IMR-90 (cell line): ENCODE data around the gene NOS1. TPM values are rescaled to one million over a fixed set of nuclear protein-coding genes. Genes with fewer than 3 reads are reported as not detected.

Source experiments
- ATAC-seq: fragments of 200-7000 bp; cut with Tn5 transposase; 2 replicates; pipeline ENCODE4 v1.9.1; 2020; ENCODE audit warnings: low read depth, mild to moderate bottlenecking, moderate library complexity
- BruUV-seq: library from RNA; stranded (reverse); fragments of 400-500 nt; replicated peaks from 2 replicates; lab custom pipeline; 2021; lab: Mats Ljungman, UMichigan
- CTCF ChIA-PET: fragments of 300-600 bp; formaldehyde crosslinking; extraction: SDS; loops from one replicate; lab custom pipeline; 2021; ENCODE audit warnings: antibody characterized with exemption; lab: Yijun Ruan, JAX
- POLR2A ChIA-PET: fragments of 300-600 bp; sonication (Branson Sonifier 250); formaldehyde crosslinking; loops from one replicate; lab custom pipeline; 2022; ENCODE audit warnings: antibody characterized with exemption; ENCODE audit not compliant: unreplicated experiment; lab: Charles Lee
- DNase-seq: peaks from one replicate; pipeline ENCODE4 v3.0.0; 2013
- H2AFZ ChIP-seq: replicated peaks from 2 replicates; pipeline ENCODE3; 2013; ENCODE audit warnings: low read length, mild to moderate bottlenecking; ENCODE audit not compliant: poor library complexity
- H2AK5ac ChIP-seq: 2 replicates; pipeline ENCODE4 v1.6.1; 2013; ENCODE audit warnings: low read depth, low read length, inconsistent platforms
- H2AK9ac ChIP-seq: replicated peaks from 2 replicates; pipeline ENCODE3; 2013; ENCODE audit warnings: mild to moderate bottlenecking, low read depth, low read length, moderate library complexity; ENCODE audit not compliant: poor library complexity
- H2BK120ac ChIP-seq: 2 replicates; pipeline ENCODE4 v1.6.1; 2013; ENCODE audit warnings: low read depth, low read length, inconsistent platforms
- H2BK15ac ChIP-seq: 3 replicates; pipeline ENCODE4 v1.6.1; 2013; ENCODE audit warnings: low read depth, low read length, inconsistent platforms
- H2BK20ac ChIP-seq: 2 replicates; pipeline ENCODE4 v1.6.1; 2013; ENCODE audit warnings: low read depth, mild to moderate bottlenecking, inconsistent platforms, low read length, moderate library complexity
- H2BK5ac ChIP-seq: 2 replicates; pipeline ENCODE4 v1.6.1; 2013; ENCODE audit warnings: mild to moderate bottlenecking, low read depth, low read length, inconsistent platforms; ENCODE audit not compliant: poor library complexity, severe bottlenecking
- H3K14ac ChIP-seq: replicated peaks from 2 replicates; pipeline ENCODE4 v1.6.1; 2013; ENCODE audit warnings: low read depth, low read length, inconsistent platforms
- H3K18ac ChIP-seq: 2 replicates; pipeline ENCODE4 v1.6.1; 2013; ENCODE audit warnings: low read depth, low read length, control low read depth
- H3K23ac ChIP-seq: 2 replicates; pipeline ENCODE4 v1.6.1; 2013; ENCODE audit warnings: low read depth, low read length, inconsistent platforms
- H3K27ac ChIP-seq: 2 replicates; pipeline ENCODE4 v1.5.1; 2013; ENCODE audit warnings: mild to moderate bottlenecking, control low read depth, low read length; ENCODE audit not compliant: insufficient read depth
- H3K27me3 ChIP-seq: 2 replicates; pipeline ENCODE4 v1.6.1; 2013; ENCODE audit warnings: low read length; ENCODE audit not compliant: control insufficient read depth, insufficient read depth
- H3K36me3 ChIP-seq: 2 replicates; pipeline ENCODE4 v1.6.1; 2013; ENCODE audit warnings: low read length, mixed read lengths; ENCODE audit not compliant: control insufficient read depth, insufficient read depth
- H3K4ac ChIP-seq: 2 replicates; pipeline ENCODE4 v1.6.1; 2013; ENCODE audit warnings: low read depth, low read length, inconsistent platforms
- H3K4me1 ChIP-seq: 2 replicates; pipeline ENCODE4 v1.6.1; 2013; ENCODE audit warnings: low read length, mixed read lengths; ENCODE audit not compliant: control insufficient read depth, insufficient read depth
- H3K4me2 ChIP-seq: 2 replicates; pipeline ENCODE4 v1.6.1; 2013; ENCODE audit warnings: low read depth, mild to moderate bottlenecking, control low read depth, low read length, moderate library complexity
- H3K4me3 ChIP-seq: 2 replicates; pipeline ENCODE4 v1.5.1; 2013; ENCODE audit warnings: low read depth, mild to moderate bottlenecking, control low read depth, low read length, moderate library complexity; ENCODE audit not compliant: insufficient read depth
- H3K56ac ChIP-seq: 2 replicates; pipeline ENCODE4 v1.6.1; 2013; ENCODE audit warnings: low read length, inconsistent platforms; ENCODE audit not compliant: insufficient read depth; ENCODE audit errors: extremely low read depth
- H3K79me1 ChIP-seq, 2 experiments: 2 replicates each; pipeline ENCODE4 v1.6.1; 2013; ENCODE audit warnings: low read length in 2 of 2, inconsistent platforms in 1 of 2, low read depth in 1 of 2
- H3K9ac ChIP-seq: 2 replicates; pipeline ENCODE4 v1.6.1; 2013; ENCODE audit warnings: low read depth, low read length, control low read depth
- H3K9me1 ChIP-seq: 2 replicates; pipeline ENCODE4 v1.6.1; 2013; ENCODE audit warnings: low read length, inconsistent platforms; ENCODE audit not compliant: insufficient read depth
- H3K9me3 ChIP-seq: 2 replicates; pipeline ENCODE4 v1.6.1; 2013; ENCODE audit warnings: low read length; ENCODE audit not compliant: control insufficient read depth, insufficient read depth
- H4K20me1 ChIP-seq: 2 replicates; pipeline ENCODE4 v1.6.1; 2013; ENCODE audit warnings: low read length, inconsistent platforms; ENCODE audit not compliant: insufficient read depth
- H4K5ac ChIP-seq: 2 replicates; pipeline ENCODE4 v1.6.1; 2013; ENCODE audit warnings: mild to moderate bottlenecking, low read depth, low read length, control low read depth
- H4K8ac ChIP-seq, 2 experiments: 2 replicates each; pipeline ENCODE4 v1.6.1; 2013; ENCODE audit warnings: low read depth in 2 of 2, low read length in 2 of 2, control low read depth in 1 of 2, inconsistent platforms in 1 of 2
- H4K91ac ChIP-seq: 2 replicates; pipeline ENCODE4 v1.6.1; 2013; ENCODE audit warnings: low read depth, low read length, inconsistent platforms; ENCODE audit not compliant: insufficient read depth
- MXI1 ChIP-seq: IDR thresholded peaks from 2 replicates; pipeline ENCODE4 v1.6.1; 2012; ENCODE audit warnings: low read depth, mild to moderate bottlenecking, low read length, moderate library complexity, borderline replicate concordance
- POLR2A ChIP-seq: IDR thresholded peaks from 2 replicates; pipeline ENCODE4 v1.6.1; 2012; ENCODE audit warnings: mild to moderate bottlenecking, low read depth, low read length
- RAD21 ChIP-seq: IDR thresholded peaks from 2 replicates; pipeline ENCODE4 v1.6.1; 2012; ENCODE audit warnings: low read length, improper control_type of control experiment
- RCOR1 ChIP-seq: IDR thresholded peaks from 2 replicates; pipeline ENCODE4 v1.6.1; 2012; ENCODE audit warnings: mild to moderate bottlenecking, low read length, improper control_type of control experiment; ENCODE audit not compliant: insufficient replicate concordance
- SMC3 ChIP-seq: fragments of 150-350 bp; IDR thresholded peaks from 2 replicates; pipeline ENCODE4 v1.6.1; 2016; ENCODE audit warnings: low read depth, mild to moderate bottlenecking, antibody characterized with exemption, low read length, moderate library complexity
- WGBS, 2 experiments: methylation state at CpG; one replicate each; pipeline versions ENCODE4 v1.1.5 to v1.1.7; 2013; ENCODE audit warnings: missing lambda C conversion rate in 2 of 2; ENCODE audit not compliant: insufficient read length in 1 of 2; ENCODE audit errors: extremely low coverage in 2 of 2; 5-methylcytosine and 5-hydroxymethylcytosine counted together
- dilution Hi-C: fragments of 300-500 bp; cut with HindIII; formaldehyde crosslinking; loops from one replicate; pipeline ENCODE4 v1.14.3; 2018; ENCODE audit warnings: low sequenced_read_pairs; ENCODE audit not compliant: unreplicated experiment
- in situ Hi-C: fragments of 300-500 bp; cut with MboI; formaldehyde crosslinking; loops from 3 replicates; pipeline ENCODE4 v1.14.3; 2019; ENCODE audit warnings: low sequenced_read_pairs, inconsistent platforms, mixed read lengths
- intact Hi-C: fragments of 100-400 bp; cut with micrococcal nuclease; formaldehyde crosslinking; loops from 2 replicates; pipeline ENCODE4 v1.10.0; 2022
- polyA plus RNA-seq, 3 experiments: library from polyadenylated mRNA; depleted of rRNA; stranded (reverse); fragments of >200 nt; gene quantifications; 2 replicates each; pipeline ENCODE4 v1.2.3, GENCODE V29; 2012; ENCODE audit warnings: low replicate concordance in 1 of 3
- total RNA-seq: library from RNA; depleted of rRNA; stranded (reverse); fragments of >200 nt; gene quantifications from 2 replicates; pipeline ENCODE4 v1.2.3, GENCODE V29; 2012

The NOS1 gene
- total and polyA plus RNA-seq, 2 of the 4 experiments (the other 2 are of a cell fraction) = 0.09 TPM; not detected in 1

DNA sequence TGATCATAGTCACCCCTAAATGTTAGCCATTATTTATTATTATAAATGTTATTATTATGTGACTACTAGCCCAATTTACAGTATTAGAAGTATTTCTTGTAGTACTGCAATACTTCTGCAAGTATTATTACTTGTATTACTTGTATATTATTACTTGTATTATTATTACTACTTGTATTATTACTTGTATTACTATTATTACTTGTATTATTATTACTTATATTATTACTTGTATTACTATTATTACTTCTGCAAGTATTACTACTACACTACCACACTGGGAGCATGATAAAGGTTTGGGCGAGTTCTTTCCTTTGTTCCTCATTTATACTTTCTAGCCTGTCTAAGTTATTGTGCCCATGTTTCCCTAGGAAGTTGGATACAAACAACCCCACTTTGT lies 67.9 kb downstream of the NOS1 start:
- H4K5ac ChIP-seq = no peak overlapping the region
- no peak overlapping the region for H2AK9ac ChIP-seq
- CTCF ChIA-PET = no interaction called here
- H2AK5ac ChIP-seq = no peak overlapping the region
- H2BK15ac ChIP-seq = no peak overlapping the region
- in situ Hi-C loops (no loop called here), dilution Hi-C loops (no loop called here), intact Hi-C loops (no loop called here)
- no peak overlapping the region for H3K18ac ChIP-seq
- H3K4me1 ChIP-seq = no peaks in the 10 kb centered on the region
- no peak overlapping the region for H4K8ac ChIP-seq
- BruUV-seq = no TSS peak
- no peak for ATAC-seq
- H3K9me3 ChIP-seq = peaks cover 24% of the 10 kb centered on the region
- no peak overlapping the region for H2BK5ac ChIP-seq
- H3K79me1 ChIP-seq = no peaks in the 10 kb centered on the region
- H3K27me3 ChIP-seq = no peaks in the 10 kb centered on the region
- no peaks in the 10 kb centered on the region for H4K20me1 ChIP-seq
- no peak overlapping the region for H2AFZ ChIP-seq
- H3K4me3 ChIP-seq = no peak overlapping the region
- no peak overlapping the region for H2BK120ac ChIP-seq
- no peak overlapping the region for H3K4ac ChIP-seq
- TF ChIP-seq SMC3 = no peak
- TF ChIP-seq RAD21 = no peak
- TF ChIP-seq RCOR1 = no peak
- TF ChIP-seq MXI1 = no peak
- TF ChIP-seq POLR2A = no peak
- no peak overlapping the region for H4K91ac ChIP-seq
- no peak for DNase-seq
- H3K36me3 ChIP-seq = no peaks in the 10 kb centered on the region
- no peak overlapping the region for H3K56ac ChIP-seq
- no peak overlapping the region for H3K14ac ChIP-seq
- no peak overlapping the region for H3K4me2 ChIP-seq
- H3K9ac ChIP-seq = no peak overlapping the region
- no peak overlapping the region for H2BK20ac ChIP-seq
- WGBS, 2 experiments = no CpG with 5 or more reads among the region's 1 CpG
- no peaks in the 10 kb centered on the region for H3K9me1 ChIP-seq
- POLR2A ChIA-PET = no interaction called here
- H3K27ac ChIP-seq = no peak overlapping the region
- H3K23ac ChIP-seq = no peak overlapping the region
